Glutamatergic neuron (in vitro differentiated cells): ENCODE results near the gene SNRNP35. TPM values are rescaled to one million over a fixed set of nuclear protein-coding genes. Genes with fewer than 3 reads are reported as not detected.

Experiments
- DNase-seq: peaks from one replicate; pipeline ENCODE4 v3.0.0; 2022
- H3K27ac Mint-ChIP-seq: one replicate; pipeline ENCODE4 v1.8.0; 2020; ENCODE audit warnings: mild to moderate bottlenecking, mixed read lengths, inconsistent platforms; ENCODE audit not compliant: unreplicated experiment
- H3K27me3 Mint-ChIP-seq: one replicate; pipeline ENCODE4 v1.8.0; 2020; ENCODE audit warnings: mild to moderate bottlenecking, moderate library complexity, mixed read lengths, inconsistent platforms; ENCODE audit not compliant: unreplicated experiment
- H3K36me3 Mint-ChIP-seq: one replicate; pipeline ENCODE4 v1.8.0; 2020; ENCODE audit warnings: mild to moderate bottlenecking, mixed read lengths, inconsistent platforms; ENCODE audit not compliant: unreplicated experiment
- H3K4me1 Mint-ChIP-seq: one replicate; pipeline ENCODE4 v1.8.0; 2020; ENCODE audit warnings: mild to moderate bottlenecking, low read depth, mixed read lengths, inconsistent platforms; ENCODE audit not compliant: unreplicated experiment
- H3K4me3 Mint-ChIP-seq: one replicate; pipeline ENCODE4 v1.8.0; 2020; ENCODE audit warnings: mild to moderate bottlenecking, mixed read lengths, inconsistent platforms; ENCODE audit not compliant: unreplicated experiment
- H3K9me3 Mint-ChIP-seq: one replicate; pipeline ENCODE4 v1.8.0; 2020; ENCODE audit warnings: mild to moderate bottlenecking, moderate library complexity, mixed read lengths, inconsistent platforms; ENCODE audit not compliant: unreplicated experiment
- total RNA-seq: library from RNA; stranded (reverse); fragmentation: NEBNext Ultra II Directional; extraction: Animal tissue kit (Norgen Biotek cat#: 25700); gene quantifications from one replicate; pipeline ENCODE4 v1.2.1, GENCODE V29; 2021; ENCODE audit not compliant: unreplicated experiment
- TF ChIP-seq, protein P1 (sequence below): fragments of 200-600 bp; sonication (generic); IDR thresholded peaks from one replicate; pipeline ENCODE4 v1.5.0; 2021; ENCODE audit not compliant: partially characterized antibody, unreplicated experiment

Gene SNRNP35
- total RNA-seq, 1 donor from 2014 or later = 33.1 TPM

- no peak for DNase-seq
- peaks cover 2% of the 10 kb centered on the region for H3K9me3 Mint-ChIP-seq
- TF ChIP-seq, protein P1, sequence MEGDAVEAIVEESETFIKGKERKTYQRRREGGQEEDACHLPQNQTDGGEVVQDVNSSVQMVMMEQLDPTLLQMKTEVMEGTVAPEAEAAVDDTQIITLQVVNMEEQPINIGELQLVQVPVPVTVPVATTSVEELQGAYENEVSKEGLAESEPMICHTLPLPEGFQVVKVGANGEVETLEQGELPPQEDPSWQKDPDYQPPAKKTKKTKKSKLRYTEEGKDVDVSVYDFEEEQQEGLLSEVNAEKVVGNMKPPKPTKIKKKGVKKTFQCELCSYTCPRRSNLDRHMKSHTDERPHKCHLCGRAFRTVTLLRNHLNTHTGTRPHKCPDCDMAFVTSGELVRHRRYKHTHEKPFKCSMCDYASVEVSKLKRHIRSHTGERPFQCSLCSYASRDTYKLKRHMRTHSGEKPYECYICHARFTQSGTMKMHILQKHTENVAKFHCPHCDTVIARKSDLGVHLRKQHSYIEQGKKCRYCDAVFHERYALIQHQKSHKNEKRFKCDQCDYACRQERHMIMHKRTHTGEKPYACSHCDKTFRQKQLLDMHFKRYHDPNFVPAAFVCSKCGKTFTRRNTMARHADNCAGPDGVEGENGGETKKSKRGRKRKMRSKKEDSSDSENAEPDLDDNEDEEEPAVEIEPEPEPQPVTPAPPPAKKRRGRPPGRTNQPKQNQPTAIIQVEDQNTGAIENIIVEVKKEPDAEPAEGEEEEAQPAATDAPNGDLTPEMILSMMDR = no peak
- no peaks in the 10 kb centered on the region for H3K4me1 Mint-ChIP-seq
- H3K27me3 Mint-ChIP-seq = no peaks in the 10 kb centered on the region
- H3K36me3 Mint-ChIP-seq = no peaks in the 10 kb centered on the region
- no peak overlapping the region for H3K27ac Mint-ChIP-seq
- H3K4me3 Mint-ChIP-seq = no peak overlapping the region
These were observed 27.8 kb downstream of the SNRNP35 start for GRCh38 chr12:123485756-123486155.

GRCh38 chr12:123487428-123487827 lies 29.5 kb downstream of the SNRNP35 start:
- H3K36me3 Mint-ChIP-seq = no peaks in the 10 kb centered on the region

GRCh38 chr12:123488539-123489230 lies 30.7 kb downstream of the SNRNP35 start:
- peaks cover 13% of the 10 kb centered on the region for H3K4me1 Mint-ChIP-seq
- no peak overlapping the region for H3K27ac Mint-ChIP-seq
- TF ChIP-seq, protein P1 = no peak
- H3K4me3 Mint-ChIP-seq = no peak overlapping the region
- H3K36me3 Mint-ChIP-seq = no peaks in the 10 kb centered on the region
- peaks cover 7% of the 10 kb centered on the region for H3K9me3 Mint-ChIP-seq
- peaks cover 4% of the 10 kb centered on the region for H3K27me3 Mint-ChIP-seq
- no peak for DNase-seq

More at GRCh38 chr12:123487428-123487827, 29.5 kb downstream of the SNRNP35 start:
- Mint-ChIP-seq H3K4me3 (no peak overlapping the region), H3K27me3 (peaks cover 3% of the 10 kb centered on the region), H3K4me1 (peaks cover 4% of the 10 kb centered on the region), H3K9me3 (peaks cover 5% of the 10 kb centered on the region), H3K27ac (no peak overlapping the region)
- TF ChIP-seq, protein P1 = no peak
- no peak for DNase-seq

DNA sequence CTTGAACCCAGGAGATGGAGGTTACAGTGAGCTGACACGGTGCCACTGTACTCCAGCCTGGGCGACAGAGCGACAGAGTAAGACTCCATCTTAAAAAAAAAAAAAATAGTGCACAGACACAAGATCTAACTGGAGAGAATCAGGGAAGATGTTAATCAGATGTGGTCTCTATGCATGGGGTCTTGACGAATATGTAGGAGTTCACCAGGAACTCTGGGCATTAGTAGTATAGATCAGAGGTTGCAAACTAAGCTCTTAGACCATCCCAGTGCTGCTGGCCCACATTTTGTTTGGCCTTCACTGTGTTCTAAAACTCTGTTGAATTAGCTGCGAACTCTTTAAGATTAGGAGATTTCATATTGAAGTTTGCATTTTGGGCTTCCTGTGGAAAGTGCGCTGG lies 31.6 kb downstream of the SNRNP35 start:
- Mint-ChIP-seq H3K27ac (no peak overlapping the region), H3K36me3 (no peaks in the 10 kb centered on the region), H3K4me3 (no peak overlapping the region), H3K4me1 (peaks cover 16% of the 10 kb centered on the region), H3K9me3 (peaks cover 5% of the 10 kb centered on the region), H3K27me3 (peaks cover 6% of the 10 kb centered on the region)
- DNase-seq = no peak
- TF ChIP-seq, protein P1 = no peak

- no peak overlapping the region for H3K27ac Mint-ChIP-seq
- no peak for DNase-seq
- H3K36me3 Mint-ChIP-seq = no peaks in the 10 kb centered on the region
- H3K9me3 Mint-ChIP-seq = peaks cover 5% of the 10 kb centered on the region
- H3K4me1 Mint-ChIP-seq = peaks cover 21% of the 10 kb centered on the region
- H3K27me3 Mint-ChIP-seq = peaks cover 10% of the 10 kb centered on the region
- TF ChIP-seq, protein P1 = no peak
- H3K4me3 Mint-ChIP-seq = no peak overlapping the region
These were observed 32.1 kb downstream of the SNRNP35 start for GRCh38 chr12:123490089-123490488.
